Measurements from ENCODE around the gene DLGAP1. TPM values are rescaled to one million over a fixed set of nuclear protein-coding genes. Genes with fewer than 3 reads are reported as not detected.

DLGAP1 gene
- polyA plus RNA-seq, 4 donors, result 3.9 to 7.5 (median 5.2) TPM

DNA sequence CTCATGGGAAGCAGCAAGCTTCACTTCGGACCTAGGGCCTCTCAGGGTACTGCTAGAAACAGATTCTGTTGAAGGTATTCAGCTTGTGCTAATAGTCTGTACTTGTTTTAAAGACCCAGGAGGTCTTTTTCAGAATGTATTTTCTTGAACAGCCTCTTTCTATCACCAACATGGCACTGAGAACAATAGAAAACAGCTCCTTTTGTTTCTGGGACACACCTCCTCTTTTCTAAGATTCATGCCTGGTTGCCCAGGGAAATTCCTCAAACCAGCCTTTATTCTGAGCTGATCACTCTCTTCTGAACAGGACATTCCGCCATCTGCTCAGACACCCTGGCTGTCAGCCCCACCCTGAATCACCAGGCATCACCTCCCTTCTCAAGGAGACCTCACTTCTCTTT, 615.5 kb downstream of the DLGAP1 start:
- no peak for DNase-seq (ENCODE audit: low read depth in 4 of 4, low spot score in 3 of 4)

DNA sequence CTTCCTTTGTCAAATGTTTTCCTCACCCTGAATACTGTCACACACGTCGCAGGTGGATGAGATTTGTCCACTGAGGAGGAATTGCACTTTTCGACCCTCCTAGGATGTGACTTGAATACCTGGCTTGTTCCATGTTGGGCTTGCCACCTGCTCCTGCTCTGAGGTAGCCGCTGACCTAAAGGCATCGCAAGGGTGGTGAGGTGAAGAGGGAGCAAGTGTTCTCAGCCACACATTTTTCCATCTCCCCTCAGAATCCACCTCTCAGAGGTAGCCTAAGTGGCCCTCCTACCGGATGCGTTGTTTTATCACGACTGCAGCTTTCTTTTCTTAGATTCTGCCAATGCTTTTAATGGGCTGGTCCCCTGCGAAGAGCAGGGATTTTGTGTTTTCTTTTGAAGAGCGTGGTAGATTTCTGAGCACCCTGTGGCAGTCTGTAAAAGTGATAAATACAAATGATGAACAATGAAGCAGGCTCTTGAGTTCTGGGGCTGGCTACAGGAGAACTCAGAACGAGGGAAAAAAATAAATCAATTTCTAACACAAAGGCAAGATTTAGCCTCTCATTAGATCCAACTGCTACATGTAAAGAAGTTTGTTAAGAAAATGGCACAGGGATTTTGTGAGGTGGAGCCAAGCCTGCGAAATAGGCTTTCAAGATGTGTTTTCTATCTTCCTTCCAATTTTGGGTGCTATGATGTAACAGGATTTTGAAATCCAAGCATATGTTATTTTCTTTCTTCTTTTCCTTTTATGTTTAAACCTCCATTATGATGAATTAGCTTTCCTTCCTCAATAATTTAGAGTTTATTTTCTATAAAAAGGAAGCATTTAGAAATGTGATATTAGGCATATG, 618.4 kb downstream of the DLGAP1 start:
- DNase-seq (ENCODE audit: low read depth in 4 of 4, low spot score in 3 of 4), result no peak

DNA sequence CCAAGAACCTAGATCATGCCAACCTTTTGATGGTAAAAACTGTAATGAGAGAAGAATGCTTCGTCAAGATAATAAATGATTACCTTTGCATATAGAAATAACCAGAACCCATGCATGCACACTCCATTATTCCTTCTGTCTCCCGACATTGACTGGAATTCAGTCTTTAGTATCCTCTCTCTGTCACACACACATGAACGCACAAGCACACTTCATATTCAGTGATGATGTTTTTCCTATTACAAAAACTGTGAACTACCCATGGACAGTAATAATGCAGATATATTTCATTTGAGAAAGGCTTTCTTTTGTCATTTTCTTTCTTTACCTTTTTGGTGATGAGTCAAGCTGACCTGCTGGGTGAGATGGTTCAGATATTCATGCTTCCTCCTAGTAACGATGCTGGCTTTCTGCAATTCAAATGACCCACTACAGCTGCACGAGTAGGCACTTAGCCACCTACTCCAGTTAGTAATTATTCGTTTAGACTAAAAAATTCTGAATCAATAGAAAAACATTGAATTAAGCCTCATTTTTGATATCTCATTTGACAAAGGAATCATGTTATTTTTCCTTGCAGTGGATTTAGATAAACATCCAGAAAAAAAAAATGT, 623.0 kb downstream of the DLGAP1 start:
- DNase-seq (ENCODE audit: low read depth in 4 of 4, low spot score in 3 of 4), result no peak

DNA sequence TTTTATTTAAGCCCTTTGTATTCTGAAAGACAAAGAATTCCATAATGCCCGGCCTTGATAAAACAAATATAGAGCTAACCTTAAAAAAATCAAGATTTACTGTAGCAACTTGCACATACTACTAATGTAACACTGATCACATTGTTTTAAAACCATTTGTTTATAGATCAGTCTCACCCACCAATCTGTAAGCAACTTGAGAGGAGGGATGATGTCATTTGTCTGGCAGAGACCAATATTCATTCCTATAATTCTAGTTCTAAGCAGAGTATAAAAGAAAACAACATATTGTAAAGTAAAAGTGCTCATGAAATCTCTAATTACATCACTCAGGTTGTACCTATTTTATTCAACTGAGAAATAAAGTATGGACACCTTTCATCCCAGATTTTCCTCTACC, 624.5 kb downstream of the DLGAP1 start:
- no peak for DNase-seq (ENCODE audit: low read depth in 4 of 4, low spot score in 3 of 4)

DNA sequence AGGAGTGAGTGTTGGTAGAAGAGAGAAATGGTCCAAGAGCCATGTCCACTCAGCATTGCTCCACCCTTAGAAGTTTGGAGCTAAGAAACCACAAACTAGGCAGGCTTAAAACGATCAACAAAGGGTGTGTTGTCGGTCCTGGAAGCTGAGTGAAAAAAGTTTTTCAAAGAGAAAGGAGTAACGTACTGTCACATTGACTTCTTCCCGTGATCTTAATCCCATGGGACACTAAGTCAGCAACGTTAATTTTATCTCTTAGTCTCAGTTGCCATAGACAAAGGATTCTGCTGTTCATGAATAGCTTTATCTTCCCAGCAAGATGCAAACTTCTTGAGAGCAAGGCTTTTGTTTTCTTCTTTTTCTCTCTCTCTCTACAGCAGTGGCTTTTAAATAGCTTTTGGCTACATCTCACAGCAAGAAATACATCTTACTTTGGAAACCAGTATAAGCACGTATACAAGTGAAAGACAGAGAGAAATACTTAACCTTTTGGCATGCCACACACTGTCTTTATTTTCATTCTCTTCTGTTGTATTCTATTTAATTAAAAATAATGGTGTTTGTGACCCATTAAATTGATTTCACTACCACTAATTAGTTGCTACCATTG, 627.8 kb downstream of the DLGAP1 start:
- DNase-seq (ENCODE audit: low read depth in 4 of 4, low spot score in 3 of 4), result no peak

DNA sequence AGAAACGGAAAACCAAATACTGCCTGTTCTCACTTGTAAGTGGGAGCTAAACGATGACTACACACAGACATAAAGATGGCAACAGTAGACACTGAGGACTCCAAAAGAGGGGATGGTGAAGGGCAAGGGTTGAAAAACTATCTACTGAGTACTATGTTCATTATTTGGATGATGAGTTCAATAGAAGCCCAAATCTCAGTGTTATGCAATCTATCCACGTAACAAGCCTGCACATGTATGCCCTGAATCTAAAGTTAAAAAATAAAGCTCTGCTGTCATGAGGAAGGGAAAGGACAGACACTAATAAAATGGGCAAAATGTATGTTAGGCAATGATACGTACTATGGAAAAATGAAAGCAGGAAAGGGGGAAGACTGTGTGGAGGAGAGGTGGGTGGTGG, 629.1 kb downstream of the DLGAP1 start:
- DNase-seq (ENCODE audit: low read depth in 4 of 4, low spot score in 3 of 4), result no peak

DNA sequence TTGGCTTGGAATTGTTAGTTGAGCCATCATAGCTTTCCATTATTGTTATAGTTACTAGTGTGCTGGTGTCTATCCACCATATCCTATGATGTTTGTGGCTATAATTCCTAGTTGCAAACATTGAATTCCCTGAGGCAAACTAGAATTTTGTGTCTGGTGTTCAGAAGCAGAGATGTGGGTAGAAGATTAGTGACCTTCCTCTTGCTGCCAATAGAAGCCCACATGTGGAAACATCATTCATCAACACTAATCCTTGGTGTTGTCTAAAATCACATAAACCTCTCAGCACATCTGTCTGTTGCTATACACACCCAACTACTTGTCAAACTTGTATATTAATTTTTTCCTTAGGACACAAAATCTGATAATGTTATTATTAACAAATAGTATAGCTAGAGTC, 631.0 kb downstream of the DLGAP1 start:
- no peak for DNase-seq (ENCODE audit: low read depth in 4 of 4, low spot score in 3 of 4)

DNA sequence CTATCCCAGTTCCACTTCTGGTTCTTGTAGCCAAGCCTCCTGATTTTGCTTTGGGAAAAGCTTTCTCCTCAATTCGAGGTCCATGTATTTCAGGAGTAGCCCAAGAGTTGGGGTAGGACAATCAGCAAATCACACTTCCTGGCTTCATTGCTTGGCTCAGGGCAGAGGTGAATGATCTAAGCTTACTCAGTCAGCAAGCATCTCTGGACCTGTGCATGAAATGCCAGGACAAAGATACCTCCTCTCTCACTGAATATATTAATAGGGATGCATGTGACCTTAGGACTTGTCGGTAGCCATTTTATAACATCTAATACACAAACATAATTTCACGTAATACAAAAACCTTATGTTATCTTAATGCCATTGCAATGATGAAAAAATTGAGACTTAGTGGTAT, 632.0 kb downstream of the DLGAP1 start:
- DNase-seq (ENCODE audit: low read depth in 4 of 4, low spot score in 3 of 4), result no peak

DNA sequence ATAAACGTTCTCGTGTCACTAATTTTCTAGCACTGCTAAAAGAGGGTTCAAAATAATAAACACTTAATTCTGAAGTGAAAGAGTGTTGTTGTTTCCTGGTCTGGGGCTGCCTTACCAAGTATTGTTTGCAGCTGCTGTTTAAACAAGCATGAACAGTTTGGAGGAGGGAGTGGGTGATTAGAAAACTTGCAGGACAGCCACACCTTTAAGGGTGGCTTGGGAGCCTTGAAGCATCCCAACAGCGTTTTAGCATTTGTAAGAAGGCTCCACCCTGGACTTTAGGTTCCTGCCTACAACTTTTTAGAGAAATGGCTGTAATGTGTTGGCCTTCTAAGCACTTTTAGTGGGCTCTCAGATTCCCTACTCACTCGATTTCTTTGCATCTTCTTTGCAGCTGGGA, 633.6 kb downstream of the DLGAP1 start:
- DNase-seq (ENCODE audit: low read depth in 4 of 4, low spot score in 3 of 4), result no peak

DNA sequence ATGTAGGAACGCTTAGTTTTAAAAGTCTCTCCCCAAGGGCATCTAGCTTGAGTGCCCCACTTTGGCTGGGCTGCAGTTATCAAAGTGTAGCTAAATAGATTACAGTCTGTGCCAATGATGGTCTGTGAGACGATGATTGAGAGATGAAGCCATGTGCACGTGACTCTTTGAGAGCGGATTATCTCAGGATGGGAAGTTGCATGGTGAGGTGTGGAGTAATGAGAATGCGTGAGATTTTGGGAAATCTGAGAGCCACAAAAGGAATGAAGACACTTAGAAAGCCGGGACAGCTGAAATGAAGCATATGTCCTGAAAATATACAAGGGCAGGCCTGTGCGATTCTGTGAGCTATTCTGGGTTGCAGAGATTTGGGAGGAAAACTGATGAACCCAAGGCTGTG, 635.1 kb downstream of the DLGAP1 start:
- DNase-seq (ENCODE audit: low read depth in 4 of 4, low spot score in 3 of 4), result no peak

DNA sequence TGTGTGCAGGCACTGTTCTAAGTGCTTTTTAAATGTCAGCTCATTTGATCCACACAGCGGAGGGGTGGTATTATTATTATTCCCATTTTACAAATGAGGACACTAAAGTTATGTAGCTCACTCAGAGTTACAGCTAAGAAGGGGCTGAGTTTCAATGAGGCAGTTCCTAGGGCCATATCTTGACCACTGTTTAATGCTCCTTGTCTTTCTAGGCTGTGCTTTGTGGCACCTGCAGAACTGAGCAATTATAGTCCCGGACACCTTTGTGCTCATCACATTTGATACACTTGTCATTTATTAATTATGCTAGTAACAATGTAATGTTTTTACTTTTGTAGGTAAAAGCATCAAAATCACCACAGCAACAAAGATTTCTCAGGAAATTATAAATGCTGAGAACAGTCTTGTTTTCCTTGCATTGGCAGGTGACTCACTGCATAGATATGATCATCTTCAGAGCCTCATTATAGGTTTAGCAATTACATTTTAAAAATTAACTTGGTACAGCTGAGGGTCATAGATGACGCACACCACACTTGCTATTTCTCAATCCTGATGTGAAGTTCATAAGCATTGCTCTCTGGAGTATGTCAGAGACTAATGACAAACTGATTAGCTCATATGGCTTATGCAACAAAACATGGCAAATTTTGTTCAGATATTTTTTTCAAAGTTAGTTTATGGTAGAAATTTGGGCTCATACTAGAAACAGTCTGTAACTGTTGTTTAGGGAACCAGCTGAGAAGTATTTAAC, 638.3 kb downstream of the DLGAP1 start:
- no peak for DNase-seq (ENCODE audit: low read depth in 4 of 4, low spot score in 3 of 4)

DNA sequence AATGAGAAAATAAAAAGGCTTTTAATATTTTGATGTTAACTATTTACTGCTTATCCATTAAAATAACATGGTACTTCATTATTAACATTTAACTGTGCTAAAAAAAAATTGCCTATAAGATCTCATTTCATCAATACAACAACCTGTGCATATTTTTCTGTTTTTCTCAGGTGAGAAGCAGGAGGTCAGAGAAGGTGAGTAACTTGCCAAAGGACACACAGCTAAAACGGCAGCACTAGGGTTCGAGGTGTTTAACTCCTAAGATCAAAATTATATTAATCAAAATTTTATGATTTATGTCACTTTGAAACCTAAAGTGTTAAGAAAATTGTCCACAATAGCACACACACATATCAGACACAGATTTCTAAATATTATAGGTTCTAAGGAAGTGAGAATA, 639.1 kb downstream of the DLGAP1 start:
- no peak for DNase-seq (ENCODE audit: low read depth in 4 of 4, low spot score in 3 of 4)

DNA sequence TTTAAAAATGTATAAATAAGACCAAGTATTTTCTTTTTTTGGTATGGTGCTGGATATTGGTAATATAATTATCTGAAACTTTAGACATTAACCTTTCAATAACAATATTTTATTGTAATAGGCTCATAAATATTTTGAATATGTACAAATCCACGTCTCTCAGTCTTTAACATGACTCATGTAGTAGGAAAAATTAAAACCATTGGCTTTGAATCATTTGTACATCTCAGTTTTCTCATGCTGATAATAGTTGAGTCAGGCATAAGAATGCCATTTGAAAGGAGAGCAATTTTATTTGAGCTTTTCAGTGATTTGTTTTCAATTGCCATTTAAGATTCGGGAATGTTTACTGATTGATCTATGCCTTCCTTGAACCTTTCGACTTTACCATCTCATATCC, 640.3 kb downstream of the DLGAP1 start:
- DNase-seq (ENCODE audit: low read depth in 4 of 4, low spot score in 3 of 4), result no peak

DNA sequence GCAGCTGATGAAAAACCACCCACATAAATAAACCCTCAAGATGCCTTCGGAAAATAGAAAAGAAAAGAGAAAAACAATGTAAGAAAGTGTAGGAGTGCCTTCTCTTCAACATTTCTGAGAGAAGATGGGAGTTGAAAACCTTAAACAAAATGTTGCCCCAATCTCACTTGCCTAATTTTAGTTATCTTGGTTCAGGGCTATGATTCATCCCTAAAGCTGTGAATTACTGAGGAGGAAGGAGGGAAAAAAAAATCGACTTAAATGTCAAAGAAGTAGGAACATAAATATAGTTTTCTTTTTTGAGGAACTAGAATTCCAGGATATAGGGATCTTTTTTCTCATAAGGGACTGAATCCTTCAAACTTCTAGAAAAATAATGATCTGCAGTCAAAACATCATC, 644.8 kb downstream of the DLGAP1 start:
- DNase-seq (ENCODE audit: low read depth in 4 of 4, low spot score in 3 of 4), result no peak

DNA sequence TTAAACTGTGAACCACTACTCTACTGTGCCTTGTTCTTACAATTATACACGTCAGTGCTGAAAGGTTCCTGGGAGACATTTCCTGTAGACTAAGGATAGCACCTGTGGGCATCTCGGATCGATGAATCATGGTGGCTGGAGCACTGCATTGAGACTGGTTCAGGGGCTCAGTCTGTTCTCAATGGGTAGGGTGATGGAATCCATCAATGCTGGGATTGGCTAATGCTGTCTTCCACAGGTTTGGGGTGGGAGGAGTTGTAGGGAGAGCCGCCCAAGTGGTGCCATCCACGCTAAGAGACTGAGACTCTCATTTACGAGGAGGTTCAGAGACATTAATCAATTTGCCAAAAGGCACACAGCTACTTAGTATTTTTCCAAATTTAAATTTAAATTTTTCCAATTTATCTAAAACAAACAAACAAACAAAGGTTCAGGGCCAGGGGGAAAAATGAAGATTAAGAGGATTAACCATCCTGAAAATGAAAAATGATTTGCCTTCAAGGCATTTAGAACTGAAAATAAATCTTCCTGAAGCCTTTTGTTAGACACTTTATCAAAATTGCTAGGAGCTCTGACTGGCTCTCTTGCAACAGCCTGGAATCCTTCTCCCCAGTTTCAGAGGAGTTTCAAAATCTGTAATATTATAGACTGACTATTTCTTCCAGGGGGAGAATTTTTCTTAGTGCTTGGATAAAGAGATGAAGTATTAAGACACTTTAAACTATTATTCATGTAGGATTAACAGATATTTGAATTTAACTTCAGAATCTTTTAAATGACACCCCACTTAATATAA, 645.9 kb downstream of the DLGAP1 start:
- no peak for DNase-seq (ENCODE audit: low read depth in 4 of 4, low spot score in 3 of 4)

DNA sequence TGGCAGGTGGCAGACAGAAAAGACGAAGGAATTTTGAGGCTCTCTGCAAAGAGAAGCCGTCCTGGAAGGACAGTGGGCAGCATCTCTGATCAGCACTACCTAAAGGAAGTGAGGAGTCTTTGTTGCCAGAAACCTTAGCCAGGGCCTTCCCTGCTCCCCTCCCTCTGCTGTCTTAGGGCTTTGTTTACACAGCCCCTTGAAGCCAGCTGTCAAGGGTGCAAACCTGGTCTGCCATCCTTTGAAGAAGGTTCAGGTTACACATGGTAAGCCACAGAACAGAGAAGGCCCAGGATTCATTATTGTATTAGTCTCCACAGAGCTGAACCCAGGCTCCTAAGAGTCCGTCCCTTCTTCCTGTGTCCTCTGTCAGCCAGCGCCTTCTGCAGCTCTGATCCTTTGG, 648.5 kb downstream of the DLGAP1 start:
- DNase-seq (ENCODE audit: low read depth in 4 of 4, low spot score in 3 of 4), result no peak

DNA sequence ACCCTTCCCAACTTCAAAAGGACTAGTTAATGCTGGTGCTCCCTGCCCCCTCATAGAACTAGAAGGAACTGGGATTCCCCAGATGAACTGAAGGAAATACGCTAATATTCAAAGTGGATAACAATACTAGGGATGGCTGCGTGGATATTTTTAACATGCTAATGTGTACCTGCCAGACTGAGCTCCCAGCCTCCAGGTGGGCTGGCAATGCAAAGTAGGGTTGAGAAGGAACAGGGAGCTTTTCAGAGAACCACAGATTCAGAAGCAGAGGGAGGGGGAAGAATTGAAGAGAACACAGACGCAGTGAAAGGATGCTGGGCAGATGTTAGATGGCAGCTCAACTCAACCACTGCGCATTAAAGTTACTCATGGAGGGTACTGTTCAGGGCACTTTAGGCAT, 650.8 kb downstream of the DLGAP1 start:
- DNase-seq (ENCODE audit: low read depth in 4 of 4, low spot score in 3 of 4), result no peak

DNA sequence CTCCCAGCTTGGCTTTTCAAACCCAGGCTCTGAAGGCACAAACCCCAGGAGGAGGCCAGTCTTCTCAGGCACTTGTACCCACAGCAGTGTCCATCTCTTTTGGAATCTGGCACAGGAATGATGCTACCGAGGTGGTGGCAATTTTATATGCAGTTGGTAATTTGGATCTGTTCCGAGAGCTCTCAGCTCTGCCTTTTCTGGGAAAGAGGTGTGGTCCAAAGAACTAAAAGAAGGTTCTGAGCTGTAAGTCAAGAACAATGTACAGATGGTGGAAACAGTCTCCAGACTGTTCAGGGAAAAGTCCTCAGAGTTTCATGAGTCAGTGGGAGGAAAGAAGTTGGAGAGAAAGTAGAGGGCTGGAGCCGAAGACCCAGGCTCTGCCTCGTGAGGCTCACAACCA, 651.8 kb downstream of the DLGAP1 start:
- no peak for DNase-seq (ENCODE audit: low read depth in 4 of 4, low spot score in 3 of 4)

DNA sequence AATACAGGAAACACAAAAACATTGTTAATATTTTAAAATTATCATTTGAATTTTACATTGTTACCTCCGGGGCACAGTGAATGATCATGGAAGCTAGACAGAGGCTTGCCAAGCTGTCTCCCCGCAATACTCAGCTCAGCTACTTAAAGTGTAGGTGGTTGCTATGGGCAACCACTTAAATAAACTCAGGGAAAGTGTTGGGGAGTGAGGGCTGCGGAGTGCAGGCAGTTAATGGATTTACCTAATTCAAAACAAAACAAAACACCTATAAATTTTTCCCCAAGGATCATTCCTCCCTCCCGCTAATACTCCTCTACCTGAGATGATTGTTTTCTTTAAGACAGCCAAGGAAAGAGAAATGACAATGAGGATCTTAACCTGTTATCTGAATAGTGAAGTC, 655.6 kb downstream of the DLGAP1 start:
- no peak for DNase-seq (ENCODE audit: low read depth in 4 of 4, low spot score in 3 of 4)

DNA sequence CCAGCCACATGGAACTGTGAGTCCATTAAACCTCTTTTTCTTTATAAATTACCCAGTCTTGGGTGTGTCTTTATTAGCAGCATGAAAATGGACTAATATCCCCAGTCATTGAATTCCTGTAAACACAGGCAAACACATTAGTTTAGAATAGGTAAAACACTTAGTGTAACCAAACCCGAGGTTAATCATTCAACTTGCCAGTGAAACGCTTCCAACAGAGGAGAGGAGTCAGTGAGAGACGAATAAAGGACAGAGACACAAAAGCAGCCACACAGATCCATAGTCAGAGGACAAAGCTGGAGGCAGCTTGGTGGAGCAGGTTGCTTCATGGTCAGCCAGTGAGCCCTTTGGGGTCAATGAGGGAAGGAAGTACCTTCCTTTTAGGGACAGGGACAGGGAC, 657.1 kb downstream of the DLGAP1 start:
- DNase-seq (ENCODE audit: low read depth in 4 of 4, low spot score in 3 of 4), result no peak

DNA sequence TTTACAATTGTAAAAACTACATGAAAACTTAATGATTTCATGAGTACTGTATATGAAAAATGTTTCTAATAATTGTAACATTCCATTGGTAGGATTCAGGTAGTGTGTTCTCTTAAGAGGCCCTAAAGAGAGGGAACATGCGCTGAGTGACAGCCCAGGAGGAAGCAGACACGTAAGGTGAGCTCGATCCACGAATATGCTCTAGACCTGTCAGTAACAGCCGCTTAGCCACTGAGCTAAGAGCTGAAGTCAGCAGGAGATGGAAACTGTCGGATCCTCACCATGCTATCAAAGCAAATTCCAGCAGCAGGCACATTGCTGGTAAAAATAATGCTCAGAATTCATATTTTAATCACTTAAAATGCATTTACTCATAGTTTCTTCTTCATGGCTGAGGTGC, 658.7 kb downstream of the DLGAP1 start:
- DNase-seq (ENCODE audit: low read depth in 4 of 4, low spot score in 3 of 4), result no peak
